Ovary (tissue), 3 donors: ENCODE results near the gene LRRC52.

Experiments
- CTCF ChIP-seq, 3 donors: fragments of 450-650 bp in 2 of 3; fragments of 200-600 bp in 1 of 3; IDR thresholded peaks; one replicate each; pipeline versions ENCODE4 v1.5.1 to v1.8.0; 2016 to 2022; ENCODE audit warnings: antibody characterized with exemption in 3 of 3, mild to moderate bottlenecking in 1 of 3
- EP300 ChIP-seq: sonication (generic); formaldehyde crosslinking; IDR thresholded peaks from one replicate; pipeline ENCODE4 v1.6.1; 2017; ENCODE audit warnings: antibody characterized with exemption
- POLR2A ChIP-seq: fragments of 450-650 bp; IDR thresholded peaks from one replicate; pipeline ENCODE4 v1.6.1; 2017; ENCODE audit warnings: antibody characterized with exemption, mild to moderate bottlenecking, moderate library complexity
- donor health status: DM: no; HTN: no; CAD: no.

- TF ChIP-seq CTCF (IDR thresholded peaks at IDR 0.05) (no peak), EP300 (no peak), POLR2A (no peak)
Observed at GRCh38 chr1:165551469-165551868, 7.7 kb downstream of the LRRC52 start.
